KMS-11 (cell line): Measurements from ENCODE around the gene CDH4.

ENCODE experiments used
- H2AFZ ChIP-seq: fragments of 200-600 bp; sonication (generic); 2 replicates; pipeline ENCODE4 v1.6.1; 2016; ENCODE audit warnings: antibody characterized with exemption, mixed run types, low read depth
- H3K27ac ChIP-seq: fragments of 200-600 bp; sonication (generic); 2 replicates; pipeline ENCODE4 v1.6.1; 2016; ENCODE audit warnings: mild to moderate bottlenecking, mixed run types
- H3K27me3 ChIP-seq: fragments of 200-600 bp; sonication (generic); 2 replicates; pipeline ENCODE4 v1.6.1; 2017; ENCODE audit warnings: mild to moderate bottlenecking, low read depth, mixed run types, moderate library complexity; ENCODE audit not compliant: insufficient read depth
- H3K36me3 ChIP-seq: fragments of 200-600 bp; sonication (generic); 2 replicates; pipeline ENCODE4 v1.6.1; 2017; ENCODE audit warnings: mild to moderate bottlenecking, mixed run types; ENCODE audit not compliant: insufficient read depth
- H3K4me1 ChIP-seq: fragments of 200-600 bp; sonication (generic); 2 replicates; pipeline ENCODE4 v1.6.1; 2016; ENCODE audit warnings: mild to moderate bottlenecking, low read depth, mixed run types; ENCODE audit not compliant: poor library complexity, severe bottlenecking
- H3K4me2 ChIP-seq: fragments of 200-600 bp; sonication (generic); 2 replicates; pipeline ENCODE4 v1.7.0; 2016; ENCODE audit warnings: mild to moderate bottlenecking, mixed run types
- H3K4me3 ChIP-seq: fragments of 200-600 bp; sonication (generic); IDR thresholded peaks from 2 replicates; pipeline ENCODE4 v1.6.1; 2017; ENCODE audit warnings: low read depth, low read length, mixed read lengths; ENCODE audit not compliant: insufficient read depth
- H3K79me2 ChIP-seq: fragments of 200-600 bp; sonication (generic); 2 replicates; pipeline ENCODE4 v1.6.1; 2016; ENCODE audit warnings: low read depth, mixed run types; ENCODE audit not compliant: insufficient read depth
- H3K9ac ChIP-seq: fragments of 200-600 bp; sonication (generic); 2 replicates; pipeline ENCODE4 v1.6.1; 2016; ENCODE audit warnings: mild to moderate bottlenecking, mixed run types
- H4K20me1 ChIP-seq: fragments of 200-600 bp; sonication (generic); 2 replicates; pipeline ENCODE4 v1.6.1; 2016; ENCODE audit warnings: mild to moderate bottlenecking, mixed run types; ENCODE audit not compliant: insufficient read depth
- CTCF ChIP-seq: fragments of 200-600 bp; sonication (generic); conservative IDR thresholded peaks from 2 replicates; pipeline ENCODE4 v1.6.1; 2017; ENCODE audit warnings: low read depth, mild to moderate bottlenecking, antibody characterized with exemption, low read length, moderate library complexity, mixed read lengths

CDH4 gene

GRCh38 chr20:61662226-61662967 is 410.3 kb downstream of the CDH4 start:
- Histone ChIP-seq H4K20me1 (no peaks in the 10 kb centered on the region), H3K36me3 (no peaks in the 10 kb centered on the region), H3K4me2 (no peak overlapping the region), H3K27ac (no peak overlapping the region), H3K4me1 (no peaks in the 10 kb centered on the region), H3K9ac (no peak overlapping the region), H3K27me3 (peaks cover 31% of the 10 kb centered on the region), H3K4me3 (no peak overlapping the region), H2AFZ (no peak overlapping the region), H3K79me2 (no peaks in the 10 kb centered on the region)
- no peak for TF ChIP-seq CTCF

- Histone ChIP-seq H3K4me1 (no peaks in the 10 kb centered on the region), H2AFZ (no peak overlapping the region), H3K79me2 (no peaks in the 10 kb centered on the region), H3K36me3 (no peaks in the 10 kb centered on the region), H3K27ac (no peak overlapping the region), H3K4me3 (no peak overlapping the region), H4K20me1 (no peaks in the 10 kb centered on the region), H3K9ac (no peak overlapping the region), H3K27me3 (peaks cover 35% of the 10 kb centered on the region), H3K4me2 (no peak overlapping the region)
- no peak for TF ChIP-seq CTCF
These were observed 410.9 kb downstream of the CDH4 start for GRCh38 chr20:61662968-61663331.

- no peak overlapping the region for H3K27ac ChIP-seq
- no peaks in the 10 kb centered on the region for H4K20me1 ChIP-seq
- no peak for TF ChIP-seq CTCF
- H3K4me3 ChIP-seq: no peak overlapping the region
- no peak overlapping the region for H2AFZ ChIP-seq
- H3K27me3 ChIP-seq: peaks cover 39% of the 10 kb centered on the region
- no peaks in the 10 kb centered on the region for H3K79me2 ChIP-seq
- H3K36me3 ChIP-seq: no peaks in the 10 kb centered on the region
- H3K4me2 ChIP-seq: no peak overlapping the region
- H3K4me1 ChIP-seq: no peaks in the 10 kb centered on the region
- no peak overlapping the region for H3K9ac ChIP-seq
These were observed 411.7 kb downstream of the CDH4 start for GRCh38 chr20:61663521-61664425.

- Histone ChIP-seq H2AFZ (no peak overlapping the region), H4K20me1 (no peaks in the 10 kb centered on the region), H3K27me3 (peaks cover 37% of the 10 kb centered on the region), H3K4me3 (no peak overlapping the region), H3K36me3 (no peaks in the 10 kb centered on the region), H3K27ac (no peak overlapping the region), H3K9ac (no peak overlapping the region), H3K4me1 (no peaks in the 10 kb centered on the region), H3K79me2 (no peaks in the 10 kb centered on the region), H3K4me2 (no peak overlapping the region)
- no peak for TF ChIP-seq CTCF
These were observed 412.7 kb downstream of the CDH4 start for GRCh38 chr20:61664556-61665320.
